Rectal smooth muscle tissue (tissue), 1 donor: ENCODE data around the gene ZNF341.

Experiments used
- H3K27ac ChIP-seq: one replicate; pipeline ENCODE4 v1.7.0; 2013; ENCODE audit warnings: low read depth, low read length, inconsistent platforms
- H3K27me3 ChIP-seq: one replicate; pipeline ENCODE4 v1.7.0; 2013; ENCODE audit warnings: low read length; ENCODE audit not compliant: control insufficient read depth, insufficient read depth
- H3K36me3 ChIP-seq: one replicate; pipeline ENCODE4 v1.7.0; 2013; ENCODE audit warnings: low read length; ENCODE audit not compliant: control insufficient read depth, insufficient read depth
- H3K4me1 ChIP-seq: one replicate; pipeline ENCODE4 v1.7.0; 2013; ENCODE audit warnings: low read length; ENCODE audit not compliant: control insufficient read depth, insufficient read depth
- H3K4me3 ChIP-seq: one replicate; pipeline ENCODE4 v1.7.0; 2013; ENCODE audit warnings: low read length
- H3K9ac ChIP-seq: one replicate; pipeline ENCODE4 v1.7.0; 2013; ENCODE audit warnings: low read length

Gene ZNF341

GRCh38 chr20:33819456-33819855 is 87.7 kb downstream of the ZNF341 start:
- peaks cover 7% of the 10 kb centered on the region for H3K4me1 ChIP-seq
- no peak overlapping the region for H3K27ac ChIP-seq
- H3K4me3 ChIP-seq: no peak overlapping the region
- no peak overlapping the region for H3K9ac ChIP-seq
- no peaks in the 10 kb centered on the region for H3K36me3 ChIP-seq
- no peaks in the 10 kb centered on the region for H3K27me3 ChIP-seq

- Histone ChIP-seq H3K27ac (no peak overlapping the region), H3K36me3 (no peaks in the 10 kb centered on the region)
Measured at GRCh38 chr20:33820362-33820761, 88.6 kb downstream of the ZNF341 start.

GRCh38 chr20:33821270-33821836 is 89.6 kb downstream of the ZNF341 start:
- Histone ChIP-seq H3K4me1 (peaks cover 11% of the 10 kb centered on the region), H3K27ac (no peak overlapping the region), H3K27me3 (no peaks in the 10 kb centered on the region), H3K36me3 (no peaks in the 10 kb centered on the region), H3K4me3 (no peak overlapping the region), H3K9ac (no peak overlapping the region)

More at GRCh38 chr20:33820362-33820761, 88.6 kb downstream of the ZNF341 start:
- H3K9ac ChIP-seq: no peak overlapping the region
- H3K27me3 ChIP-seq: no peaks in the 10 kb centered on the region
- H3K4me1 ChIP-seq: peaks cover 7% of the 10 kb centered on the region
- H3K4me3 ChIP-seq: no peak overlapping the region

- no peak overlapping the region for H3K4me3 ChIP-seq
- H3K27me3 ChIP-seq: no peaks in the 10 kb centered on the region
- H3K4me1 ChIP-seq: peaks cover 18% of the 10 kb centered on the region
- H3K36me3 ChIP-seq: no peaks in the 10 kb centered on the region
- H3K27ac ChIP-seq: no peak overlapping the region
- H3K9ac ChIP-seq: no peak overlapping the region
Measured at GRCh38 chr20:33822423-33822822, 90.6 kb downstream of the ZNF341 start.

- H3K4me1 ChIP-seq: peaks cover 21% of the 10 kb centered on the region
- no peaks in the 10 kb centered on the region for H3K27me3 ChIP-seq
- H3K9ac ChIP-seq: no peak overlapping the region
- H3K27ac ChIP-seq: no peak overlapping the region
- H3K36me3 ChIP-seq: no peaks in the 10 kb centered on the region
- H3K4me3 ChIP-seq: no peak overlapping the region
Measured at GRCh38 chr20:33822991-33823390, 91.2 kb downstream of the ZNF341 start.

- H3K4me3 ChIP-seq: no peak overlapping the region
- no peak overlapping the region for H3K27ac ChIP-seq
- H3K9ac ChIP-seq: no peak overlapping the region
- no peaks in the 10 kb centered on the region for H3K27me3 ChIP-seq
- peaks cover 36% of the 10 kb centered on the region for H3K4me1 ChIP-seq
- no peaks in the 10 kb centered on the region for H3K36me3 ChIP-seq
Measured at GRCh38 chr20:33824852-33825251, 93.1 kb downstream of the ZNF341 start.

- Histone ChIP-seq H3K9ac (no peak overlapping the region), H3K4me1 (peaks cover 44% of the 10 kb centered on the region), H3K4me3 (peak overlapping the region; percentile 22), H3K36me3 (no peaks in the 10 kb centered on the region), H3K27ac (peak overlapping the region; percentile 23), H3K27me3 (no peaks in the 10 kb centered on the region)
Measured at GRCh38 chr20:33825340-33826269, 93.8 kb downstream of the ZNF341 start.

GRCh38 chr20:33826270-33826897 is 94.6 kb downstream of the ZNF341 start:
- peaks cover 44% of the 10 kb centered on the region for H3K4me1 ChIP-seq
- peak overlapping the region; percentile 23 for H3K27ac ChIP-seq
- no peaks in the 10 kb centered on the region for H3K27me3 ChIP-seq
- H3K4me3 ChIP-seq: peak overlapping the region; percentile 22
- no peak overlapping the region for H3K9ac ChIP-seq
- H3K36me3 ChIP-seq: no peaks in the 10 kb centered on the region

- Histone ChIP-seq H3K27me3 (no peaks in the 10 kb centered on the region), H3K27ac (no peak overlapping the region), H3K9ac (no peak overlapping the region), H3K36me3 (no peaks in the 10 kb centered on the region), H3K4me1 (peaks cover 45% of the 10 kb centered on the region), H3K4me3 (no peak overlapping the region)
Measured at GRCh38 chr20:33827109-33827508, 95.3 kb downstream of the ZNF341 start.

- Histone ChIP-seq H3K27me3 (no peaks in the 10 kb centered on the region), H3K9ac (no peak overlapping the region), H3K4me1 (peaks cover 49% of the 10 kb centered on the region), H3K4me3 (no peak overlapping the region), H3K36me3 (no peaks in the 10 kb centered on the region), H3K27ac (no peak overlapping the region)
Measured at GRCh38 chr20:33827634-33828325, 96.0 kb downstream of the ZNF341 start.

GRCh38 chr20:33828326-33828844 is 96.6 kb downstream of the ZNF341 start:
- no peaks in the 10 kb centered on the region for H3K27me3 ChIP-seq
- H3K9ac ChIP-seq: no peak overlapping the region
- H3K27ac ChIP-seq: peak overlapping the region; percentile 50
- no peaks in the 10 kb centered on the region for H3K36me3 ChIP-seq
- H3K4me3 ChIP-seq: no peak overlapping the region
- H3K4me1 ChIP-seq: peaks cover 51% of the 10 kb centered on the region
